GM12878 (cell line): ENCODE results near the gene SMAD2. TPM values are rescaled to one million over a fixed set of nuclear protein-coding genes. Genes with fewer than 3 reads are reported as not detected.

Experiments
- ATAC-seq: fragments of 200-7000 bp; cut with Tn5 transposase; 3 replicates; pipeline ENCODE4 v1.9.1; 2020; ENCODE audit warnings: mild to moderate bottlenecking, moderate library complexity
- BruUV-seq: library from RNA; stranded (reverse); fragments of 400-500 nt; replicated peaks from 2 replicates; lab custom pipeline; 2021; lab: Mats Ljungman, UMichigan
- CTCF ChIA-PET: fragments of 300-600 bp; sonication (Branson Sonifier 250); formaldehyde crosslinking; extraction: SDS; loops from one replicate; lab custom pipeline; 2021; ENCODE audit warnings: inconsistent platforms; lab: Yijun Ruan, JAX
- POLR2A ChIA-PET: fragments of 350-600 bp; formaldehyde crosslinking; extraction: SDS; loops from one replicate; lab custom pipeline; 2021; ENCODE audit warnings: inconsistent platforms; lab: Charles Lee
- RAD21 ChIA-PET: fragments of 300-600 bp; sonication (Branson Sonifier 250); formaldehyde crosslinking; loops from one replicate; lab custom pipeline; 2023; ENCODE audit warnings: antibody characterized with exemption; ENCODE audit not compliant: unreplicated experiment; lab: Charles Lee
- SMC1A ChIA-PET: fragments of 300-600 bp; sonication (Branson Sonifier 250); formaldehyde crosslinking; loops from one replicate; lab custom pipeline; 2023; ENCODE audit not compliant: unreplicated experiment, uncharacterized antibody; lab: Charles Lee
- DNase-seq: peaks from one replicate; pipeline ENCODE4 v3.0.0-alpha.2; 2011; ENCODE audit warnings: low read depth, low spot score
- FAIRE-seq: peaks from 3 replicates; lab custom pipeline; 2011; peaks lifted over from hg19 to GRCh38; lab: Jason Lieb, UNC
- H2AFZ ChIP-seq: 2 replicates; pipeline ENCODE4 v1.6.0; 2011; ENCODE audit warnings: low read depth, low read length, control low read depth; ENCODE audit not compliant: control insufficient read depth
- H3K27ac ChIP-seq: 2 replicates; pipeline ENCODE4 v1.5.1; 2011; ENCODE audit warnings: control low read depth; ENCODE audit not compliant: control insufficient read depth, insufficient read depth
- H3K27me3 ChIP-seq, 2 experiments: replicated peaks in 1 of 2; 2 replicates each; pipeline versions ENCODE4 v1.6.0 to v1.6.1; 2011; ENCODE audit warnings: low read length in 1 of 2; ENCODE audit not compliant: control insufficient read depth in 2 of 2, insufficient read depth in 2 of 2
- H3K36me3 ChIP-seq, 2 experiments: 2 replicates each; pipeline ENCODE4 v1.5.1; 2011; ENCODE audit warnings: low read length in 1 of 2; ENCODE audit not compliant: control insufficient read depth in 2 of 2, insufficient read depth in 2 of 2
- H3K4me1 ChIP-seq: 2 replicates; pipeline ENCODE4 v1.6.1; 2011; ENCODE audit warnings: mild to moderate bottlenecking, low read length, moderate library complexity, mixed read lengths; ENCODE audit not compliant: control insufficient read depth, insufficient read depth
- H3K4me2 ChIP-seq: 2 replicates; pipeline ENCODE4 v1.6.0; 2011; ENCODE audit warnings: control low read depth; ENCODE audit not compliant: control insufficient read depth, insufficient read depth
- H3K4me3 ChIP-seq: fragments of 200-600 bp; sonication (generic); 2 replicates; pipeline ENCODE4 v1.5.1; 2016
- H3K79me2 ChIP-seq: 2 replicates; pipeline ENCODE4 v1.6.0; 2011; ENCODE audit warnings: low read length; ENCODE audit not compliant: control insufficient read depth, insufficient read depth
- H3K9ac ChIP-seq: 2 replicates; pipeline ENCODE4 v1.8.0; 2011; ENCODE audit warnings: low read length, control low read depth, mixed read lengths; ENCODE audit not compliant: control insufficient read depth, insufficient read depth
- H3K9me3 ChIP-seq: replicated peaks from 3 replicates; pipeline ENCODE4 v1.5.1; 2011; ENCODE audit warnings: mild to moderate bottlenecking, low read length; ENCODE audit not compliant: control insufficient read depth, insufficient read depth
- H4K20me1 ChIP-seq: 2 replicates; pipeline ENCODE4 v1.6.0; 2011; ENCODE audit not compliant: control insufficient read depth, insufficient read depth
- SIN3A ChIP-seq: IDR thresholded peaks from 2 replicates; pipeline ENCODE4 v1.6.1; 2012; ENCODE audit warnings: low read depth, low read length, improper control_type of control experiment
- SKIL ChIP-seq: fragments of 450-650 bp; IDR thresholded peaks from 2 replicates; pipeline ENCODE4 v1.6.1; 2017; ENCODE audit warnings: mild to moderate bottlenecking, low read depth, inconsistent platforms; ENCODE audit not compliant: poor library complexity, severe bottlenecking
- ZBTB33 ChIP-seq: fragments of 450-650 bp; IDR thresholded peaks from 2 replicates; pipeline ENCODE4 v1.6.1; 2017; ENCODE audit warnings: mild to moderate bottlenecking
- WGBS: methylation state at CpG from one replicate; pipeline ENCODE4 v1.1.6; 2016; ENCODE audit warnings: low lambda C conversion rate; ENCODE audit not compliant: insufficient replicate concordance, insufficient coverage; ENCODE audit errors: missing lambda C conversion rate; 5-methylcytosine and 5-hydroxymethylcytosine counted together
- in situ Hi-C: fragments of 300-500 bp; cut with MboI; formaldehyde crosslinking; loops from 9 replicates; pipeline ENCODE4 v1.14.3; 2018; ENCODE audit warnings: mixed read lengths
- intact Hi-C: fragments of 100-400 bp; cut with micrococcal nuclease; formaldehyde crosslinking; loops from one replicate; pipeline ENCODE4 v1.14.2; 2022; ENCODE audit not compliant: unreplicated experiment
- polyA plus RNA-seq, 11 experiments: library from polyadenylated mRNA; depleted of rRNA in 4 of 11; unstranded in 6 of 11; stranded (reverse) in 5 of 11; fragments of >200 nt; fragmentation: Nextera tagmentation in 4 of 11; fragmentation: Illumina TruSeq in 1 of 11; extraction: Ambion mirVana in 4 of 11; extraction: Trizol in 1 of 11; gene quantifications; 1 replicate in 1 of 11; 2 replicates in 10 of 11; pipeline versions ENCODE4 v1.2.1 to v1.2.3, GENCODE V29; 2011 to 2016; ENCODE audit warnings: inconsistent platforms in 2 of 11, missing spikeins in 2 of 11, low read depth in 1 of 11
- total RNA-seq, 4 experiments: library from RNA; depleted of rRNA in 3 of 4; stranded (reverse); fragments of >200 nt in 3 of 4; fragmentation: Illumina TruSeq in 1 of 4; extraction: Trizol in 1 of 4; gene quantifications; 2 replicates each; pipeline versions ENCODE4 v1.2.1 to v1.2.3, GENCODE V29; 2013 to 2021

SMAD2 gene
- total and polyA plus RNA-seq, 10 of the 15 experiments (the other 5 are each of a cell fraction or from before 2014, with no cell fraction given) = 28.8 to 111 (median 65.8) TPM

- intact Hi-C loops (no loop called here), in situ Hi-C loops (no loop called here)
- WGBS = 28% methylated on average over 5 of the region's 5 CpGs
- SMC1A ChIA-PET = no interaction called here
- H3K9ac ChIP-seq = no peak overlapping the region
- TF ChIP-seq SIN3A = no peak
- TF ChIP-seq SKIL = no peak
- TF ChIP-seq ZBTB33 = no peak
- TF ChIP-seq, all 136 proteins: peak for 0
- POLR2A ChIA-PET = interaction anchor here (0.6 kb wide), 1 partner anchor 9 kb away, joined by 3 read pairs; no protein-coding TSS in a partner anchor
- H3K27me3 ChIP-seq = no peaks in the 10 kb centered on the region; a peak in 1 of 4 replicates
- RAD21 ChIA-PET = no interaction called here
- H3K4me1 ChIP-seq = no peaks in the 10 kb centered on the region
- H3K27ac ChIP-seq = no peak overlapping the region
- DNase-seq = no peak
- no peaks in the 10 kb centered on the region for H3K79me2 ChIP-seq
- no peak for ATAC-seq
- CTCF ChIA-PET = no interaction called here
- H2AFZ ChIP-seq = no peak overlapping the region
- H3K4me3 ChIP-seq = no peak overlapping the region
- H3K36me3 ChIP-seq = no peaks in the 10 kb centered on the region
- no peaks in the 10 kb centered on the region for H4K20me1 ChIP-seq
- H3K9me3 ChIP-seq = no peaks in the 10 kb centered on the region
- H3K4me2 ChIP-seq = no peak overlapping the region
- no TSS peak for BruUV-seq
- no peak for FAIRE-seq
Observed at GRCh38 chr18:47797126-47797525, 133.3 kb downstream of the SMAD2 start.
